Measurements from ENCODE around the gene DGKD.

DNA sequence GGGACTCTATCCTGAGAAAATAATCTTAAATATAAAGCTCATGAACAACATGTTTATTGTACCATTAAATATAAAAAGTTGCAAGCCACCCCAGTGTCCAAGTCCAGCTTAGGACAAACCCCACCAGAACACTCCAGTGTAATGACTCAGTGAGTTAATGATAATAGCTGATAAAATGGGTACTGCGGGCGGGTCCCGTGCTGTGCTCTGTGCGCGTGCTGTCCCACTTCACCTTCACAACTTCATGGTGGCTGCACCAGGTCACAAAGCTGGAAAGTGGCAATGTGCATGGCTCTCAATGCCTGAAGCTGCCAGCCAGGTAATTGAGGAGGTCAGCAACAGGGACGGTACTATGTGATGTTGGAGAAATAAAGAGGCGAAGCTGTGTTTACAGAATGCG is 18.6 kb downstream of the DGKD start:
- TF ChIP-seq, protein P1, sequence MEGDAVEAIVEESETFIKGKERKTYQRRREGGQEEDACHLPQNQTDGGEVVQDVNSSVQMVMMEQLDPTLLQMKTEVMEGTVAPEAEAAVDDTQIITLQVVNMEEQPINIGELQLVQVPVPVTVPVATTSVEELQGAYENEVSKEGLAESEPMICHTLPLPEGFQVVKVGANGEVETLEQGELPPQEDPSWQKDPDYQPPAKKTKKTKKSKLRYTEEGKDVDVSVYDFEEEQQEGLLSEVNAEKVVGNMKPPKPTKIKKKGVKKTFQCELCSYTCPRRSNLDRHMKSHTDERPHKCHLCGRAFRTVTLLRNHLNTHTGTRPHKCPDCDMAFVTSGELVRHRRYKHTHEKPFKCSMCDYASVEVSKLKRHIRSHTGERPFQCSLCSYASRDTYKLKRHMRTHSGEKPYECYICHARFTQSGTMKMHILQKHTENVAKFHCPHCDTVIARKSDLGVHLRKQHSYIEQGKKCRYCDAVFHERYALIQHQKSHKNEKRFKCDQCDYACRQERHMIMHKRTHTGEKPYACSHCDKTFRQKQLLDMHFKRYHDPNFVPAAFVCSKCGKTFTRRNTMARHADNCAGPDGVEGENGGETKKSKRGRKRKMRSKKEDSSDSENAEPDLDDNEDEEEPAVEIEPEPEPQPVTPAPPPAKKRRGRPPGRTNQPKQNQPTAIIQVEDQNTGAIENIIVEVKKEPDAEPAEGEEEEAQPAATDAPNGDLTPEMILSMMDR (IDR thresholded peaks at IDR 0.05; ENCODE audit: borderline replicate concordance, extremely low read depth, low read length, poor library complexity, severe bottlenecking): no peak
- TF ChIP-seq EZH2 (IDR thresholded peaks at IDR 0.05; ENCODE audit: borderline replicate concordance, low read depth, low read length, severe bottlenecking): no peak
